HUDEP-2 (cell line): ENCODE measurements around the gene SESN1.

Experiments
- DNase-seq, 76 experiments: peaks; one replicate each; lab custom pipeline; 2025; ENCODE audit not compliant: unreplicated experiment in 76 of 76; lab: John Stamatoyannopoulos, UW

SESN1 gene

DNA sequence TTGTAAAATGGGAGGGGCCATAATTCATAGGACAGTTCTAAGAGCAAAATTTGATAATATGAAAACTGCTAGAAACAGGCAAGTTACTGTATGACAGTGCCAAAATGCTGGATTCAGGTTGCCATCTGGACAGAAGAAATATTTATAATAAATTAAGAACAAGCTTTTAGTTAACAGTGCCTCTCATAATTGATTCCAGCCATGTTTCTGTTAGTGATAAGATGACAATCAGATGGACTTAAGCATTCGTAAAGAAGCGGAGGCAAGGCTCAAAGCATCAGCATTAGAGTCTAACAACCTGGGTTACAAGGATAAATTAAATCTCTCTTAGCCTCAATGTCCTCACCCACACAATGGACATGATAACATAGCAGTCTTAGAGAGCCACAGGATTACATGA is 61.0 kb downstream of the SESN1 start:
- no peak for DNase-seq

DNA sequence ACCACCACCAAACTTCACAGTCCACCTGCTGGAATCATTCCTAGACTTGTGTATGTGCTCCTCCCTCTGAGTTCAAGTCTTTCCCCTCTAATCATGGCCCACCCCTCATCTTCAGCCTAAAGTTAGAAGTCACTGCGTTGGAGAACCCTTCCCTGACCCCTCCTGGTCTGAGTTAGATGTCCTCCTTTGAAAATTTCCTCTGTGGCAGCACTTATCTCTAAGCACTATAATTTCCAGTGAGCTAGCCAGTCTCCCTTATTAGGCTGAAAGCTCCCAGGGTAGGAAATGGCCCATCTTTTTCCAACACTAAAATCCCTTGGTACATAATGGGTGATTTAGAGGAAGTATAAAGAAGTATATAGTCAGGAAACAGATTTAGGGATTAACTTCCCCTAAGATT is 63.2 kb downstream of the SESN1 start:
- DNase-seq, result no peak

- no peak for DNase-seq
Observed at GRCh38 chr6:109029313-109029712, 65.3 kb downstream of the SESN1 start.

- DNase-seq, result no peak
Observed at GRCh38 chr6:109028439-109028838, 66.2 kb downstream of the SESN1 start.

- DNase-seq, result no peak
Observed at GRCh38 chr6:109027964-109028363, 66.7 kb downstream of the SESN1 start.

GRCh38 chr6:109025639-109026038 is 69.0 kb downstream of the SESN1 start:
- DNase-seq, result no peak

DNA sequence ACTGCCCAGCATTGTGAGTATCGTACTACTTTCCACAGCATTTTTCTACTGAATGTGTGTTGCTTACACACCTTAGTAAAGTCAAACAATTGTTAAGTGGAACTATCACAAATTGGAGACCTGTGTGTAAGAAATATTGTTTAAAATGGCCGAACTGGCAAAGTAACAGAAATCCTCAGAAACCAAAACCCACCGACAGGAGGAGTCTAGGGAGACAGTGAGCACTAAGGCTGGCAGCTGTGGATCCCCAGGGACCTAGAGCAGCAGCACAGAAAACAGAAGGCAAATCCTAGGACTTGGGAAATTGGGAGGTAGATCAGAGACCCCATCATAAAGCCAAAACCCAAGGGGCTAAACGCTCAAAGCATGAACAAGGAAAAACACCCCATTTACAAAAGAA is 69.9 kb downstream of the SESN1 start:
- no peak for DNase-seq

- DNase-seq, result no peak
Observed at GRCh38 chr6:109024368-109024767, 70.3 kb downstream of the SESN1 start.

DNA sequence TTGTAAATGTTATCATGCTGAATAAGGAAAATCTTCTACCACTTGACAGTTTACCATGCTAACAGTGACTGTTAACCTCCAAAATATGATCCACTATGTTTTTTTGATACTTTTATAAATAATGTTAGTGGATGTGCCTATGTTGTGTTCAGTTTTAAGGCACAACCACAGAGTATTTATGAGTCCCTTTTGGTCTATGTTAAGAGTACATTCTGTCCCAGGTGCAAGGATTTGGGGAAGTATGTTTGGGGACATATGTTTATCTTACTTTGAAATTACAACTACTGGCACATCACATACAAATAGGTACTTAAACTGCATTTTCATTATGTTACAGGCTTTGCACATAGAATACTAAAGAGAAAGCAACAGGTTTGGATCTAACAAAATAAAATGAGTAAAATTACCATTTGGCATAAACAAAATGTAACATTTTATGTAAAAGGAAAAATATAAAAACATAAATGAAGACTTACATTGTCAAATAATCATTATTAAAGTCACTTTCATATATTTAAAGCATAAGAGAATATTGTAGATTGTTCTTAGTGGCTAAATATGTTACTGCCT is 71.2 kb downstream of the SESN1 start:
- DNase-seq, result no peak

GRCh38 chr6:109021870-109022269 is 72.8 kb downstream of the SESN1 start:
- no peak for DNase-seq

DNA sequence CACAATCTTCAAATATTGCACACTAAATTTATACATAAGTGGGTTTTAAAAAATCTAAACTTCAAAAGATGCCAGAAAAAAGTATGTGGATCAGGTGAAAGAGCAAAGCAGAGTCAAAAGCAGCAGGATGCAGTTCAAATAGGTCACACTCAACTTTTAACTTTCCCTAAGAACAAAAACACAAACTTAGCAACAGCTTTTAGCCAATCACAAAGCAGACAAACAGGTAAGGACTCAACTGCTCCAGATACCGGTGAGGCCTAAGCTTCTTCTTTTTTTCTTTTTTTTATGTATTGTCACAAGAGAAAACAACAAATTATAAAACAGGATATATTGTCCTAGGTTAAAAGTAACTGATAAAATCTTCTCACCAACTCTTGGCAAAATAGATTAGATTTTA is 74.7 kb downstream of the SESN1 start:
- no peak for DNase-seq

- peak in 6 of 76 experiments; percentile 8 to 44 (median 21) for DNase-seq
Observed at GRCh38 chr6:109015176-109015575, 79.5 kb downstream of the SESN1 start.

- peak in 29 of 76 experiments; percentile 4 to 62 (median 27) for DNase-seq
Observed at GRCh38 chr6:109014606-109015005, 80.0 kb downstream of the SESN1 start.

DNA sequence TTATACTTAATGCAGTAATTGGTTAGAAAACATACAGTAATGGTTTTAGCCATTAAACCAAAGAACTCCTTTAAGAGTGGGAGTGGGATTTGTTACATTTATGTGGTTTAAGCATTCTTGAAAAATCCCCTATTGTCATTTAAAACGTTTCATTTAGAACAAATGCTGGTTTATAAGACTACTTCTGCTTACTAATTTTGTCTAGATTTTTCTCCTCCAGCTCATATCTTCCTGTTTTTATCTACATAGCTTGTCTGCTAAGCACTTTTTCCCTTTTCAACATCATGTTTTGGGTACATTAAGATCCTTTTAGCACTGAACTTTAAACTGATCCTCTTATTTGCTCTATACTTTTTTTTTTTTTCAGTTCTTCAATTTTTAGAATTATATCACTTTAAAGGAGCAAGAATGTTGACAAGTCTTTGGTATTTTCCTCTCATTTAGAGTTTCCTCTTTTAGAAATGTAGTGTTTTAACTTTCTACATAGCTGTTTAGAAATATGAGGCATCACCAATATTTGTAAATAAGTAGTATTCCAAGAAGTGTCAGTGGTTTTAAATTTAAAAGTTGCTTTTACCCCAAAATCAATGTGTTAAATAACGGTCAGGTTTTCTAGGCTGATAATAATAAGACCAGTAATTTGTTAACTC is 80.9 kb downstream of the SESN1 start:
- DNase-seq, result no peak

DNA sequence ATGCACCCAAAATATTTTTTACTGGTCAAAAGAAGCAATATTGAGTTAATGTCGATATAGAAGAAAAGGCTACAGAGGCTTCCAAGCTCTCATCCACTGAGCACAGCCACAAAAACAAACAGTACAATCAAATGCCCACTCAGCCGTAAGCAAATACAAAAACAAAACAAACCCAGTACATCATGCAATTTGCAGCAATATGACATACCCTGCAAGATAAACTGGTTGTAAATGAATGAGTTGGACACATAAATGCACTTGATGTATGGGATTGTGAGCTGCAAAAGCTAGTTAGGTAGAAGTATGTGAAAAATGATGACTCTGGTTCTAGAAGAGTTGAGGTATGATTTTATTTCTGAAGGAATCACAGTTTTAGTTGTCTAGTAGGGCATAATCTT is 83.9 kb downstream of the SESN1 start:
- no peak for DNase-seq

DNA sequence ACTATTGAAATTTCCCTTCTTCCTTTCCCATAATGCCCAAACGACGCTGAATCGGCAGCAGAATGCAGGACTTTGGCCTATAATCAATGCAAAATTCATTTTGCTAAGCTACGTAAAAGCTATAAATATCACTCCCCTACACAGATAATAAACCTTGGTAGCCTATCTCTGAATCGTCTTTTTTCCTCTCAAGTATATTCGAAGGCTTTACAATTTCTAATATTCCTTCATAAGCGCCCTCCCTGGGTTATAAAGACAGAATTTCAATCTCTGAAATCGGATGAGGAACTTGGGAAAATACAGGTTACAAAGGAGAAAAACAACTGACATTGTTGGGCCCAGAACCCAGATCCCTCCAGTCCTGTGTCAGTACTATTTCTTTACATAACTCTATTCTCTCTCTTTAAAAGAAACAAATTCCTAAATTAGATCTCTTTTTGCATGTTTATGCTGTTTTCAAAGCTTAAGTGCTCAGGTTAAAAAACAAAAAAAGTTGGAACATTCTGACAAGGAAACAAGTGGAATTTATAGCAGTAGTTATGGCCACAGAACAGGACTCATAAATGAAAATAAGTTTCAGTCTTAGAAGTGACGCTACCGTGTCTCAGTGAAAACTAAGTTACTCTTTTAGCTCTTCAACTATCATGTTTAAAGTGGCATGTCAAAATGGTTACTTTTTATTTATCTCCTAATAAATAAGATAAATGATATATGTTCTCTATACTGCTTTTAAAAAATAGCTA is 84.5 kb downstream of the SESN1 start:
- DNase-seq, result no peak

- DNase-seq, result peak in 73 of 76 experiments; percentile 30 to 97 (median 85)
Observed at GRCh38 chr6:109009236-109009961, 85.2 kb downstream of the SESN1 start.

GRCh38 chr6:109008537-109009235 is 86.0 kb downstream of the SESN1 start:
- DNase-seq, result peak in 21 of 76 experiments; percentile 20 to 64 (median 41)

DNA sequence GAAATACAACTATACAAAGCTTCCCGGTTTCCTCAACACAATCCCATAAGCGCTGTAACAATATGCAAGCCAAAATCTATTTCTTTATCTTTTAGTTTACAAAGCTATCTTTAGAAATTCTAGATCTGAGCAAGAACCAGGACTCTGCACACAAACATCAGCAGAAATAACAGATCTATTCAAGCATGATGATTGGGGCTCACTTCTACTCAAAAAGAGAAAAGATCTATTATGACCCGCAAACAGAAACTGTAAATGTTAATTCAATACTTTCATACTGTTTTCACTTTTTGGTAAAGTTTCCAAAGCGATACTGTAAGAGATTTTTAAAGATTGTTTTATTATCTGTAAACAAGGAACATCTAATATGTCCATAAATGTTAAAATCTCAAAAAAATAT is 86.6 kb downstream of the SESN1 start:
- no peak for DNase-seq

- no peak for DNase-seq
Observed at GRCh38 chr6:109007521-109007920, 87.1 kb downstream of the SESN1 start.

DNA sequence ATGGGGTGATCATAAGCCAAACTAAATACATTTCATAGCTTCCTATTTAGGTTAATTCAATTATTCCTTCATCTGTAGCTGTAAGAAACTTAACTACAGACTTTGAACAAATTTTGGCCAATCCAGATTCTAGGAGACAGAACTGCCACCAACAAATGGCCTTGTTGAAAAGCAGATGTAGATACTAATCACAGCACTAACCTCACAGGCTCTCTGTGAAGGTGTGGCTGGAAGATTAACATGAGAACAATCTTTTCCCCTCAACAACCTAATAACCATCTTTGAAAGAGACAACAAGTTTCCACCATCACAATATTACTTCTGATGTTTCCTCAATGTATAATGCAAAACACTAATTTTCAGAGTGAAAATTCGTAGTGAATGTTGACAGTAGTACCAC is 87.8 kb downstream of the SESN1 start:
- peak in 7 of 76 experiments; percentile 4 to 32 (median 21) for DNase-seq
